BE2C (cell line): ENCODE measurements around the gene LGALS9.
A peak's percentile ranks its signal among the peaks of the same experiment; 100 is the strongest.
"Not testable (repeated sequence)": the region's sequence is repeated elsewhere in the genome, so short reads cannot be mapped to it uniquely, and the experiment has no call there.

Experiments
- DNase-seq: peaks from one replicate; pipeline ENCODE4 v3.0.0-alpha.2; 2020
- H3K27me3 ChIP-seq: fragments of 250-450 bp; sonication (Bioruptor Pico); 2 replicates; pipeline ENCODE4 v1.5.1; 2020; ENCODE audit warnings: mild to moderate bottlenecking
- H3K36me3 ChIP-seq: fragments of 250-450 bp; sonication (Bioruptor Pico); 2 replicates; pipeline ENCODE4 v1.5.1; 2020; ENCODE audit warnings: mild to moderate bottlenecking
- H3K4me1 ChIP-seq: fragments of 250-450 bp; sonication (Bioruptor Pico); 2 replicates; pipeline ENCODE4 v1.5.1; 2020
- H3K4me3 ChIP-seq: 2 replicates; pipeline ENCODE4 v1.5.1; 2011; ENCODE audit warnings: low read depth, low read length
- H3K9me3 ChIP-seq: fragments of 250-450 bp; sonication (Bioruptor Pico); 2 replicates; pipeline ENCODE4 v1.5.1; 2020
- TF ChIP-seq, protein P1 (sequence below): IDR thresholded peaks from 2 replicates; pipeline ENCODE4 v1.5.1; 2012; ENCODE audit warnings: mild to moderate bottlenecking, low read depth, low read length

LGALS9 gene

DNA sequence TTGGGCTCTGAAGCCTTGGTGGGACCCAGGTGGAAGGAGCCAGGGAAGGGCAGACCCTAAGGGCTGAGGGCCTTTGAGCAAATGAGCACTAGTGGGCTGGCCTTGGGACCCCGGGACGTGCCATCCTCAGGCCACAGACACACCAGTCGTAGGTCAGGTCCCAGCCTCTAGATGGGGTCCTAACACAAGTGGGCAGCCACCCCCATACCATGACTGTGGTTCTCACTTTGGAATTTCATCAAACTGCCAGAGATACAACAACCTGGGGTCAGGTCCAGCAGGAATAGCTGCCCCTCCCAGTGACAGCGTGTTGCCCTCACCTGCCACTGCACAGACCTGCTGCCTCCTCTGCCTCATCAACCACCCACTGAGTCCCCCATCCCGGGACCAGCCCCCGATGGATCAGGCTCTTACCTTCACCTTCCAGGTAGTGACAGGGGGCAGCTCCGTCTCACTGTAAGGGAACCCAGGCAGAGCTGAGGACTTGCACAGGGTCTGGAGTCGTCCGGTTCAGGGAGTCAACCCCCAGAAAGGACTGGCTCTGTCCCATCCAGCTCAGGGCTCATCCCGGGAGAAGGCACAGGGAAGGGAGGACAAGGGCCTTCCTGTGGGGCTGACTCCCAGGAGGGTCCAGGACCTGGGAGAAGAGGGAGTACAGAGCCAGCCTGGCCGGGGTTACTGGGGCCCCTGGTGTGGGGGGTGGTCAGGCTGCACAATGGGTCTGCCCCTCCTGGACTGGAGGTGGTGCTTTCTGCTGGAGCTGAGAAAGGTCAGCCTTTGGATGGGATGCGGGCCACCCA is 40.0 kb downstream of the LGALS9 start:
- no peak overlapping the region for H3K4me3 ChIP-seq
- DNase-seq, result no peak
- no peaks in the 10 kb centered on the region for H3K36me3 ChIP-seq
- H3K27me3 ChIP-seq, result no peaks in the 10 kb centered on the region
- no peaks in the 10 kb centered on the region for H3K4me1 ChIP-seq
- TF ChIP-seq, protein P1, sequence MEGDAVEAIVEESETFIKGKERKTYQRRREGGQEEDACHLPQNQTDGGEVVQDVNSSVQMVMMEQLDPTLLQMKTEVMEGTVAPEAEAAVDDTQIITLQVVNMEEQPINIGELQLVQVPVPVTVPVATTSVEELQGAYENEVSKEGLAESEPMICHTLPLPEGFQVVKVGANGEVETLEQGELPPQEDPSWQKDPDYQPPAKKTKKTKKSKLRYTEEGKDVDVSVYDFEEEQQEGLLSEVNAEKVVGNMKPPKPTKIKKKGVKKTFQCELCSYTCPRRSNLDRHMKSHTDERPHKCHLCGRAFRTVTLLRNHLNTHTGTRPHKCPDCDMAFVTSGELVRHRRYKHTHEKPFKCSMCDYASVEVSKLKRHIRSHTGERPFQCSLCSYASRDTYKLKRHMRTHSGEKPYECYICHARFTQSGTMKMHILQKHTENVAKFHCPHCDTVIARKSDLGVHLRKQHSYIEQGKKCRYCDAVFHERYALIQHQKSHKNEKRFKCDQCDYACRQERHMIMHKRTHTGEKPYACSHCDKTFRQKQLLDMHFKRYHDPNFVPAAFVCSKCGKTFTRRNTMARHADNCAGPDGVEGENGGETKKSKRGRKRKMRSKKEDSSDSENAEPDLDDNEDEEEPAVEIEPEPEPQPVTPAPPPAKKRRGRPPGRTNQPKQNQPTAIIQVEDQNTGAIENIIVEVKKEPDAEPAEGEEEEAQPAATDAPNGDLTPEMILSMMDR, result no peak
- no peaks in the 10 kb centered on the region for H3K9me3 ChIP-seq

DNA sequence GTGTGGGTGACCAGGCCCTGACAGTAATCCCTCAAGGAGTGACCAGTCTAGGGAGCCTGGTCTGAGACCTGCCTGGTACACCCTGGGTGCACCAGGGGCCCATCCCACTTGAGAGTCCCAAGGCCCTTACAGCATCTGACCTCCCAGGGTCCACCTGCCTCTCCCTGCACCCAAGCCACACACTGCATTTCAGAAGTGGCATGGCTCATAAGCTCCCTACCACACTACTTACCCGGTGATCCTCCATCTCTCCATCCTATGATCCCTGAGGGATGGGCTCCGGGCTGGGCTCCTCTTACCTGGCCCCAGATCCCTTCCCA is 40.6 kb downstream of the LGALS9 start:
- TF ChIP-seq, protein P1, result no peak
- no peak for DNase-seq
- Histone ChIP-seq H3K36me3 (no peaks in the 10 kb centered on the region), H3K27me3 (no peaks in the 10 kb centered on the region), H3K4me3 (no peak overlapping the region), H3K9me3 (no peaks in the 10 kb centered on the region), H3K4me1 (no peaks in the 10 kb centered on the region)

DNA sequence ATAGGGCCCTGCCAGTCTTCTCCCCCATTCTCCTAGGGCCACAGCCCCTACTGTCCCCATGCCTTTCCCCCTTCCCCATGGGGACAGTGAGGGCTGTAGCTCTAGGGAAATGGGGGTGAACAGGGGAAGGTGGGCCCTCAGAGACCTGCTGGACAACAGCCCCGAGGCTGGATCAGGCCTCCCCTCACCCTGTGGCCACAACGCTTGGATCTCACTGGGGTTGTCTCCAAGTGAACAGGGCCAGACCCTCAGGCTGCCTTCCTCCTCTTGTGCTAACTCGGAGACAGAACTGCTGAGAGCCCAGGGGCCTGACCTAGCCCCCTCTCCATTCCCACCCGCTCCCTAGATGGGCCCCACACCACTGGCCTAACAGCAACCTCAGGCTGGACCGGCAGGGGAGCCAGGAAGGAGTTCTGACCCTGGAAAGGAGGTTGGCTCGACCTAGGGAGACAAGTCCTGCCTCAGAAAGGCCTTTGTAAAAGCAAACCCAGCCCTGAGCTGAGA is 41.0 kb downstream of the LGALS9 start:
- not testable (repeated sequence) for DNase-seq, H3K4me3 ChIP-seq, H3K4me1 ChIP-seq, H3K9me3 ChIP-seq, H3K27me3 ChIP-seq, H3K36me3 ChIP-seq

DNA sequence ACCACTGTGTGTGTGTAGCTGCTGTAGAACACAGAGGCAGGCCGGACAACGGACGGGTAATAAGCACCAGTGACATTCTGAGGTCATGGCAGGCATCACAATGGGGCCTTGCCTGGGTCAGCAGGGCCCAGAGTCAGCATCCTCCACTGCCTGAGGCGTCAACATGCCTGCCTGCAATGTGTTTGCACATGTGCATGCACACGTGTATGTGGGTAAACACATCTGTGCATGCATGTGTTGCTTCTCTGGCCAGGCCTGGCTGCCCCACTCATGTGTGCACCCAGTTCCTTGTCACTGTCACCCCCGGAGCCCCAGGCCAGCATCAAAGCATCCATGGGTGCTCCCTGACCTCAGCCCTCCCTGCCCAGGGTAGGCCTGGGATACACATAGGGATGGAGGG is 43.3 kb downstream of the LGALS9 start:
- TF ChIP-seq, protein P1, result no peak
- DNase-seq, result no peak

DNA sequence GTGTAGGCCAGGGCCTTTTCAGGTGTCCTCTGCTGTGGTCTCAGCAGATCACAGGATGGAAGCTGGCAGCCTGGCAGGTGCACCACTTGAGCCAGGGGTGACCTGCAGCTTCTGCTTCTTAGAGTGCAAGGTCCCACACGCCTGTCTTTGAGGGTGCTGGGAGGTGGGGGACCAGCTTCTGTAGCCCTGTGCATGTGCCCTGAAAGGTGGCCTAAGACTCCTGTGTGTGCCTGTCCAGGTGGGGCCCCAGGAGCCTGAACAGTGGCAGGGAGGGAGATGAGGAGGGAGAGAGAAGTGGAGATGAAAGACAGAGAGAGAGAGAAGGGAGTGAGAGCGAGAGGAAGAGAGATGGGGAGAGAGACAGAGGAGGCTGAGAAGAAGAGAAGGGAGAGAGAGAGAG is 46.2 kb downstream of the LGALS9 start:
- no peaks in the 10 kb centered on the region for H3K9me3 ChIP-seq

More for the DNA sequence above, 43.3 kb downstream of the LGALS9 start:
- Histone ChIP-seq H3K36me3 (no peaks in the 10 kb centered on the region), H3K27me3 (no peaks in the 10 kb centered on the region), H3K9me3 (no peaks in the 10 kb centered on the region), H3K4me1 (no peaks in the 10 kb centered on the region), H3K4me3 (no peak overlapping the region)

DNA sequence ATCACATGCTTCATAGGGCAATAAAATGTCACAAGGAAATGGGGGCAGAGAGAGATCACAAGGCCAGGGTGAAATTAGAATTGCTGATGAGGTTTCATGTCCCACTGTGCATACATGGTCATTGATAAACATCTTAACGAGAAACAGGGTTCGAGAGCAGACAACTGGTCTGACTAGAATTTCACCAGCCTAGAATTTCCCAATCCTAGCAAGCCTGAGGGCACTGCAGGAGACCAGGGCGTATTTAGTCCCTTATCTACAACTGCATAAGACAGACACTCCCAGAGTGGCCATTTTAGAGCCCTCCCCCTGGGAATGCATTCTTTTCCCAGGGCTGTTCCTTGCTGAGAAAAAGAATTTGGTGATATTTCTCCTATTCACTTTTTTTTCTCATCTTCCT is 55.3 kb downstream of the LGALS9 start:
- not testable (repeated sequence) for H3K4me3 ChIP-seq, H3K27me3 ChIP-seq, H3K36me3 ChIP-seq, H3K9me3 ChIP-seq, DNase-seq, H3K4me1 ChIP-seq

More for the DNA sequence above, 46.2 kb downstream of the LGALS9 start:
- TF ChIP-seq, protein P1, result no peak
- Histone ChIP-seq H3K27me3 (no peaks in the 10 kb centered on the region), H3K36me3 (no peaks in the 10 kb centered on the region), H3K4me1 (no peaks in the 10 kb centered on the region), H3K4me3 (no peak overlapping the region)
- no peak for DNase-seq

DNA sequence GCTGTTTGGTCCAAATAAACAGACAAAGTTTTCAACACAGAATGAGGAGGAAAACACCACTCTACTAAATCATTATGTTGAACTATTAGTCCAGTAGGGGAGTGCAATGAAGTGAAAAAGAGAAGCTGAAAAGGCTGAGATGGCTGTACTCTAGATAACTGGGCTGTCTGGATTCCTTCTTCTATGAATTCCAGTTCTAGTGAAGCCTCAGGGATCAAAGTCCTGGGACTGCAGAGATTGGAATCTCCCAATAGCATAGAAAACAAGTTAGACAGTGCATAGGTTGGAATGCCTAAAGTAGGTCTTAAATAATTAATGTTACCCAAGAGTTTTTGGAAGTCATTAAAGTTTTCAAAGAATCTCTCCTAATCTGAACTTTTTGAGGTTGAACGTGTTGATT is 59.9 kb downstream of the LGALS9 start:
- no peak overlapping the region for H3K4me3 ChIP-seq
- DNase-seq, result no peak
- TF ChIP-seq, protein P1, result no peak

DNA sequence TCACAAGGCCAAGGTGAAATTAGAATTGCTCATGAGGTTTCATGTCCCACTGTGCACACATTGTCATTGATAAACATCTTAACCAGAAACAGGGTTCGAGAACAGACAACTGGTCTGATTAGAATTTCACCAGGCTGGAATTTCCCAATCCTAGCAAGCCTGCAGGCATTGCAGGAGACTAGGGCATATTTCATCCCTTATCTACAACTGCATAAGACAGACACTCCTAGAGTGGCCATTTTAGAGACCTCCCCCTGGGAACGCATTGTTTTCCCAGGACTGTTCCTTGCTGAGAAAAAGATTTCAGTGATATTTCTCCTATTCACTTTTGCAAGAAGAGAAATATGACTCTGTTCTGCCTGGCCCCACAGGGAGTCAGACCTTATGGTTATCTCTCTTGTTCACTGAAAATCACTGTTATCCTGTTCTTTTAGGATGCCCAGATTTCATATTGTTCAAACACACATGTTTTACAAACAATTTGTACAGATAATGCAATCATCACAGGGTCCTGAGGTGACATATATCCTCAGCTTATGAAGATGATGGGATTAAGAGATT is 64.3 kb downstream of the LGALS9 start:
- H3K4me3 ChIP-seq, H3K9me3 ChIP-seq, H3K4me1 ChIP-seq, H3K27me3 ChIP-seq, H3K36me3 ChIP-seq: not testable (repeated sequence)
- peak; percentile 36 for DNase-seq

More for the DNA sequence above, 59.9 kb downstream of the LGALS9 start:
- Histone ChIP-seq H3K4me1 (no peaks in the 10 kb centered on the region), H3K9me3 (no peaks in the 10 kb centered on the region), H3K27me3 (no peaks in the 10 kb centered on the region), H3K36me3 (no peaks in the 10 kb centered on the region)
